ENCODE results near the gene STAT3.

DNA sequence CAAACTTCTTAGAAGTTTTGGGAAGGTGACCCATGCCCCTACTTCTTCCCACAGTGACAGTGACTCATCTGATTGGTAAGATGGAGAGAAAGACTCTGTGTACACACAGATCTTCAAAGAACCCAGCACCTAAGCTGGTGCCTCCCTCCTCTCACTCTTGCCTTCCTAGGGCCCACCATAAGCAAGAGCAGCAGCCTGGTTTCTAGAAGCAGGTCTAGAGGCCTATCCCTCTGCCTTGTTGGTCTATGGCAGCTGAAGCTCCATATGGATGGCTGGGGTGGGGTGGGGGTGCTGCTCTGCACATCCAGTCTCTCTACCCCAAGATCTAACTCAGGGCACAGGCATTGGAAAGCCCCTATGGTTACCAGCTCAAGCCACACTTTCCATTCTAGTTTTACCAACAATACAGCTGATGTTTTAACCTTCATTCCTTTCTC lies 47.5 kb downstream of the STAT3 start:
- no peak for TF ChIP-seq ZBTB7A (CRISPR knock-in tag; IDR thresholded peaks at IDR 0.05)
- TF ChIP-seq, protein P1, sequence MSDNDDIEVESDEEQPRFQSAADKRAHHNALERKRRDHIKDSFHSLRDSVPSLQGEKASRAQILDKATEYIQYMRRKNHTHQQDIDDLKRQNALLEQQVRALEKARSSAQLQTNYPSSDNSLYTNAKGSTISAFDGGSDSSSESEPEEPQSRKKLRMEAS (IDR thresholded peaks at IDR 0.05) = no peak
- TF ChIP-seq PCBP1 (IDR thresholded peaks at IDR 0.05; ENCODE audit: borderline replicate concordance, low read depth, low read length) = no peak
- TF ChIP-seq REPIN1 (CRISPR knock-in tag; IDR thresholded peaks at IDR 0.05; ENCODE audit: borderline replicate concordance, low read depth) = no peak
- no peak for TF ChIP-seq ZFP62 (CRISPR knock-in tag; IDR thresholded peaks at IDR 0.05)
- TF ChIP-seq, protein P2, sequence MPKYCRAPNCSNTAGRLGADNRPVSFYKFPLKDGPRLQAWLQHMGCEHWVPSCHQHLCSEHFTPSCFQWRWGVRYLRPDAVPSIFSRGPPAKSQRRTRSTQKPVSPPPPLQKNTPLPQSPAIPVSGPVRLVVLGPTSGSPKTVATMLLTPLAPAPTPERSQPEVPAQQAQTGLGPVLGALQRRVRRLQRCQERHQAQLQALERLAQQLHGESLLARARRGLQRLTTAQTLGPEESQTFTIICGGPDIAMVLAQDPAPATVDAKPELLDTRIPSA (CRISPR knock-in tag; IDR thresholded peaks at IDR 0.05; ENCODE audit: borderline replicate concordance) = no peak
- no peak for TF ChIP-seq ZNF510 (CRISPR knock-in tag; IDR thresholded peaks at IDR 0.05; ENCODE audit: low read depth)
- TF ChIP-seq, protein P3, sequence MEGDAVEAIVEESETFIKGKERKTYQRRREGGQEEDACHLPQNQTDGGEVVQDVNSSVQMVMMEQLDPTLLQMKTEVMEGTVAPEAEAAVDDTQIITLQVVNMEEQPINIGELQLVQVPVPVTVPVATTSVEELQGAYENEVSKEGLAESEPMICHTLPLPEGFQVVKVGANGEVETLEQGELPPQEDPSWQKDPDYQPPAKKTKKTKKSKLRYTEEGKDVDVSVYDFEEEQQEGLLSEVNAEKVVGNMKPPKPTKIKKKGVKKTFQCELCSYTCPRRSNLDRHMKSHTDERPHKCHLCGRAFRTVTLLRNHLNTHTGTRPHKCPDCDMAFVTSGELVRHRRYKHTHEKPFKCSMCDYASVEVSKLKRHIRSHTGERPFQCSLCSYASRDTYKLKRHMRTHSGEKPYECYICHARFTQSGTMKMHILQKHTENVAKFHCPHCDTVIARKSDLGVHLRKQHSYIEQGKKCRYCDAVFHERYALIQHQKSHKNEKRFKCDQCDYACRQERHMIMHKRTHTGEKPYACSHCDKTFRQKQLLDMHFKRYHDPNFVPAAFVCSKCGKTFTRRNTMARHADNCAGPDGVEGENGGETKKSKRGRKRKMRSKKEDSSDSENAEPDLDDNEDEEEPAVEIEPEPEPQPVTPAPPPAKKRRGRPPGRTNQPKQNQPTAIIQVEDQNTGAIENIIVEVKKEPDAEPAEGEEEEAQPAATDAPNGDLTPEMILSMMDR (CRISPR knock-in tag; IDR thresholded peaks at IDR 0.05) = no peak
- TF ChIP-seq KLF13 (CRISPR knock-in tag; IDR thresholded peaks at IDR 0.05) = no peak
- no peak for TF ChIP-seq JUND (CRISPR knock-in tag; IDR thresholded peaks at IDR 0.05)
- TF ChIP-seq NFATC3 (CRISPR knock-in tag; IDR thresholded peaks at IDR 0.05) = no peak
- no peak for TF ChIP-seq CCAR2 (optimal IDR thresholded peaks at IDR 0.05; ENCODE audit: low read depth, low read length)
- TF ChIP-seq ZNF274 (CRISPR knock-in tag; IDR thresholded peaks at IDR 0.05) = no peak
